Activated naive CD4-positive, alpha-beta T cell treated with anti-CD3 and anti-CD28 coated beads, Interleukin-2, amount 10 ng/mL, durations not matched to agents 7 days and 5 days (primary cell): Measurements from ENCODE around the gene RNF114.
"Not testable (repeated sequence)": the region's sequence is repeated elsewhere in the genome, so short reads cannot be mapped to it uniquely, and the experiment has no call there.

Experiments used
- CTCF ChIA-PET: fragments of 350-600 bp; sonication (Branson Sonifier 250); formaldehyde crosslinking; loops from one replicate; lab custom pipeline; 2021; ENCODE audit warnings: antibody characterized with exemption; lab: Charles Lee
- DNase-seq: peaks from one replicate; pipeline ENCODE4 v3.0.0-alpha.2; 2020
- H3K27ac Mint-ChIP-seq: one replicate; pipeline ENCODE4 v1.8.0; 2021; ENCODE audit warnings: mild to moderate bottlenecking, moderate library complexity, mixed read lengths
- H3K27me3 Mint-ChIP-seq: one replicate; pipeline ENCODE4 v1.8.0; 2021; ENCODE audit warnings: mild to moderate bottlenecking, mixed read lengths
- H3K36me3 Mint-ChIP-seq: one replicate; pipeline ENCODE4 v1.8.0; 2021; ENCODE audit warnings: mixed read lengths
- H3K4me1 Mint-ChIP-seq: one replicate; pipeline ENCODE4 v1.8.0; 2021; ENCODE audit warnings: mixed read lengths
- H3K4me3 Mint-ChIP-seq: one replicate; pipeline ENCODE4 v1.8.0; 2021; ENCODE audit warnings: mild to moderate bottlenecking, moderate library complexity, mixed read lengths
- H3K9me3 Mint-ChIP-seq: one replicate; pipeline ENCODE4 v1.8.0; 2021; ENCODE audit warnings: mixed read lengths

The RNF114 gene

DNA sequence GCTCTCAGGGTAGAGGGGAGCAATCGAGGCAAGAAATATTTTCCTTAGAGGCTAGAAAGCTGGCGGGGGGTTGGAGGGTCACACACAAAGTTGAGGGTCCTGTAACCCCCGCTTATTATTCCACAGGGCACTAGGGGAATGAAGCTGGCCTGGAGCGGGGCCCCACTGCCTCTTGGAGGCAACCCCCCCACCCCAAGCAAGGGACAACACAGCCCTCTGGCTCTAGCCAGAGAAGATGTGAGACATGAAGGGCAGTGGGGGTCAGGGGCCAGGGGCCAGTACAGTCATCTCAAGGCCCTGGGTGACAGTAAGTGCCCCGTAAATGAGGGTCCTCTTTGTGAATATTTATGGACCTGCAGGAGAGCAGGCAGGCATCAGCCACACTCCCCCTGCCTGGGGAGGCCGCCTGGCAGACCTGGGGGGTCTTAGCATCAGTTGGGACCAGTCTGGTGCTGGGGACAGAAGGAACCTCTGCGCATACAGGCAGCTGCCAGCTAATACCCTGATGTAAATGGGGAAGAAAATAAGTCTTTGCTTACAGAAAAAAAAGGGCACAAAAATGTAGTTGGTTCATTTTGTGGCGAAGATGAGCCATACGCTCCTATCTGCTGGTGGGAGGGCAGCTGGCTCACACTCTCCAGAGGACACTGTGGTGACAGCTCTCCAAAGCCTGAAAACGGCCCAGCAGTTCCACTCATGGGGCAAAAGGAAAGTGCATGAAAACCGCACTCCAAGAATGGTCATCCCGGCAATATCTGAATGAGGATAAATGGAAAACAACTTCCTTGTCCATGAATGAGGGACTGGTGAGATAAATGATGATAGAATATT lies 42.7 kb upstream of the RNF114 start:
- CTCF ChIA-PET = interaction anchor here (1.3 to 1.6 kb wide), 2 partner anchors 48 to 281 kb away, joined by 4 read pairs; no protein-coding TSS in a partner anchor
- Mint-ChIP-seq H3K4me1 (peaks cover 17% of the 10 kb centered on the region), H3K36me3 (peaks cover 11% of the 10 kb centered on the region), H3K9me3 (no peaks in the 10 kb centered on the region), H3K27ac (peak overlapping the region; percentile 11), H3K27me3 (no peaks in the 10 kb centered on the region), H3K4me3 (no peak overlapping the region)
- DNase-seq = no peak

DNA sequence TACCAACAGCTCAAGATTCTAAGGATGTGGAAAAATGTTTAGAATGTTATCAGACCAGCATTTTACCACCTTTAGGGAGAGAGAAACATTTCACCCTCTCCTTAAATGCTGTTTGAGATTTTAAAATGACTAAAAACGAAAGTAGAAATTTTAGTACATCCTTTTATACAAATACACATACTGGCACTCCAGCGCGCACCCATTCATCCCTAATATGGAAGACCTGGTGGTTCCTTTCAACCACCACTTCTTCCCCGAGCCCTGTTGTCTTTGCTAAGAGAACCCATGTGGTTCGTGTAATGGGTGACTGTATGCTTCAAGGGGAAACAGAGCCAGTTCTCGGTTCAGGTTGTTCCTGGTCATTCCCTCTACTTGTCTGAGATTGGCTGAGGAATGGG lies 42.1 kb upstream of the RNF114 start:
- Mint-ChIP-seq H3K27ac (peak overlapping the region; percentile 0), H3K9me3 (no peaks in the 10 kb centered on the region), H3K4me1 (peaks cover 17% of the 10 kb centered on the region), H3K4me3 (no peak overlapping the region), H3K27me3 (no peaks in the 10 kb centered on the region), H3K36me3 (peaks cover 6% of the 10 kb centered on the region)
- CTCF ChIA-PET = interaction anchor here (1.3 to 1.6 kb wide), 2 partner anchors 48 to 282 kb away, joined by 4 read pairs; no protein-coding TSS in a partner anchor
- DNase-seq = no peak

DNA sequence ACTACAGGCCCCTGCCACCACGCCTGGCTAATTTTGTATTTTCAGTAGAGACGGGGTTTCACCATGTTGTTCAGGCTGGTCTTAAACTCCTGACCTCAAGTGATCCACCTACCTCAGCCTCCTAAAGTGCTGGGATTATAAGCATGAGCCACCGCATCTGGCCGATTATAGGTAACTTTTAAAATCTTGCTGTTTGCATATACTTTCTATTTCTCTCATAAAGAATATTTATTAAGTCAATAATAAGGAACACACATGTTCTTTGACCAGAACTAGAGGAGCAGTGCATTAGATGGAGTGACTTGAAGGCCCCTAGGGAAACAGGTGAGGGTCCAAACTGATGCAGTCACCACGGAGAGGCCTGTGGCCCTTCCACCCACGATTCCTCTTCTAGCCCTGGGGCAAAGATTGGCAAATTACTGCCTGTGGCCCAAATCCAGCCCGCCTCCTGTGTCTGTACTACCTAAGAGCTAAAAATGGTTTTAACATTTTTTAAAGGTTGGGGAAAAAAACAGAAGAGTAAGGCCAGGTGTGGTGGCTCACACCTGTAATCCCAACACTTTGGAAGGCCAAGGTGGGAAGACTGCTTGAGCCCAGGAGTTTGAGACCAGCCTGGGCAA lies 40.6 kb upstream of the RNF114 start:
- CTCF ChIA-PET, DNase-seq, H3K9me3 Mint-ChIP-seq, H3K27ac Mint-ChIP-seq, H3K36me3 Mint-ChIP-seq, H3K27me3 Mint-ChIP-seq, H3K4me3 Mint-ChIP-seq: not testable (repeated sequence)
- peaks cover 17% of the 10 kb centered on the region for H3K4me1 Mint-ChIP-seq

DNA sequence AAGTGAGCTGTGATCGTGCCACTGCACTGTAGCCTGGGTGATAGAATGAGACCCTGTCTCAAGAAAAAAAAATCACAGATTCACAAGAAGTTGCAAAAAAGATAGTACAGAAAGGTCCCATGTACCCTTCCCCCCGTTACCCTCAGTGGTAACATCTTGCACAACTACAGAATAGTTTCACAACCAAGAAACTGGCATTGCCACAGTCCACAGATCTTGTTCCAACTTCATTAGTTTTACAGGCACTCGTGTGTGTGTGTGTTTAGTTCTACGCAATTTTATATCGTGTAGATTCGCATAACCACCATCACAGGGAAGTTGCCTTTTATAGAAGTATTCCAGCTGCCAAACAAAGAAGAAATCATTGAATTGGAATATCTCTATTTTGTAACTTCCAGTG lies 40.0 kb upstream of the RNF114 start:
- Mint-ChIP-seq H3K27me3 (no peaks in the 10 kb centered on the region), H3K36me3 (no peaks in the 10 kb centered on the region), H3K27ac (no peak overlapping the region), H3K9me3 (no peaks in the 10 kb centered on the region), H3K4me1 (peaks cover 17% of the 10 kb centered on the region), H3K4me3 (no peak overlapping the region)
- CTCF ChIA-PET = interaction anchor here (0.9 to 1.4 kb wide), 3 partner anchors 9 to 288 kb away, joined by 3 read pairs; no protein-coding TSS in a partner anchor
- no peak for DNase-seq

DNA sequence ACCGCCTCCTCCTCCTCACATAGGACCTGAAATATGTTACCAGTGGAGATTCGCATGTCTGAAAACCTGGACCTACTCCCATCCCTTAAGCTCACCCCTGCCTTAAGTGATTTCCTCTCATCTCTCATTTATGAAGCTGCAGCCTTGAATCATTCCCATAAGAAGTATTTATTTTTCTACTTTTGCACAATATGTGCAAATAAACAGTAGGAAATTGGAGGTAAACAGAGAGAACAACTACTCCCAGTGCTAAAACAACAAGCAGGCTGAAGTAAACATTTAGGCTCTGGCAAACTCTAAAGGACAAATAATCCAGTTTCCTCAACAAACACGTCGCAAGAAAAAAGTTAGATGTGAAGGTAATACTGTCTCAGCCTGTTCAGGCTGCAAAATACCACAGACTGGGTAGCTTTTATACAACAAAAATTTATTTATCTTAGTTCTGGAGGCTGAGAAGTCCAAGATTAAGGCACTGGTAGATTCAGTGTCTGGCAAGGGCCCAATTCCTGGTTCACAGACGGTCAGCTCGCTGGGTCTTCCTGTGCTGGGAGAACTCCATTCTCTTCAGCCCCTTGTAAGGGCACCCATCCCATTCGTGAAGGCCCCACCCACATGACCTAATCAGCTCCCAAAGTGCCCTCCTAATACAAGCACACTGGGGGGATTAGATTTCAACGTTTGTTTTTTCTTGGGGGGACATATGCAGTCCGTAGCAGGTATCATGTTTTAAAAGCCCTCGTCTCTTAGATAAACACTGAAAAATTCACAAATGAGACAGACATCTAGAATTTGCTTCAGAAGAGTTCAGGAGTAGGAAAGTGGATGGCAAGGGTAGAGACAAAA lies 36.4 kb upstream of the RNF114 start:
- Mint-ChIP-seq H3K27ac (no peak overlapping the region), H3K36me3 (peaks cover 4% of the 10 kb centered on the region), H3K27me3 (no peaks in the 10 kb centered on the region), H3K4me1 (peaks cover 3% of the 10 kb centered on the region), H3K4me3 (no peak overlapping the region), H3K9me3 (no peaks in the 10 kb centered on the region)
- DNase-seq = no peak
- CTCF ChIA-PET = no interaction called here

DNA sequence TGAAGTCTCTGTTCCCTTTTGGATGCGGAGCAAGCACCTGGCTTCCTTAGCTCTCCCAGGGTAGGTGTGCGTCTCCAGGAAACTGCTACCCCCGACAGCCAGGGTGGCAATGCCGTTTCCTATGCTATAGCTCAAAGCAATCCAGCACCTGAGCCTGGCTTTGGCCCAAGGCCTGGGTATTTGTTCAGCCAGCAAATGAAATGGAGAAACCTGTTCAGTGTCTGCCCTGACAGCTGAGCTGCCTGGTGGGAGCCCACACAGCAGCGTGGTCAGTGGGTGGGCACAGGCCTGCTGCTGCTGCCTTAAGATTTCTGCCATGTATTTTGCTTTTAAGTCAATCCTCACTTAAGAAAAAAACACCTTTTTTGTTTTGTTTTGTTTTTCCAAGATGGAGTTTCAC lies 34.6 kb upstream of the RNF114 start:
- no peak overlapping the region for H3K27ac Mint-ChIP-seq
- H3K9me3 Mint-ChIP-seq = no peaks in the 10 kb centered on the region
- H3K36me3 Mint-ChIP-seq = peaks cover 11% of the 10 kb centered on the region
- CTCF ChIA-PET = interaction anchor here (0.9 to 1.4 kb wide), 3 partner anchors 12 to 14 kb away, joined by 3 to 4 read pairs (median 3); no protein-coding TSS in a partner anchor
- no peaks in the 10 kb centered on the region for H3K27me3 Mint-ChIP-seq
- no peak overlapping the region for H3K4me3 Mint-ChIP-seq
- no peak for DNase-seq
- peaks cover 3% of the 10 kb centered on the region for H3K4me1 Mint-ChIP-seq

DNA sequence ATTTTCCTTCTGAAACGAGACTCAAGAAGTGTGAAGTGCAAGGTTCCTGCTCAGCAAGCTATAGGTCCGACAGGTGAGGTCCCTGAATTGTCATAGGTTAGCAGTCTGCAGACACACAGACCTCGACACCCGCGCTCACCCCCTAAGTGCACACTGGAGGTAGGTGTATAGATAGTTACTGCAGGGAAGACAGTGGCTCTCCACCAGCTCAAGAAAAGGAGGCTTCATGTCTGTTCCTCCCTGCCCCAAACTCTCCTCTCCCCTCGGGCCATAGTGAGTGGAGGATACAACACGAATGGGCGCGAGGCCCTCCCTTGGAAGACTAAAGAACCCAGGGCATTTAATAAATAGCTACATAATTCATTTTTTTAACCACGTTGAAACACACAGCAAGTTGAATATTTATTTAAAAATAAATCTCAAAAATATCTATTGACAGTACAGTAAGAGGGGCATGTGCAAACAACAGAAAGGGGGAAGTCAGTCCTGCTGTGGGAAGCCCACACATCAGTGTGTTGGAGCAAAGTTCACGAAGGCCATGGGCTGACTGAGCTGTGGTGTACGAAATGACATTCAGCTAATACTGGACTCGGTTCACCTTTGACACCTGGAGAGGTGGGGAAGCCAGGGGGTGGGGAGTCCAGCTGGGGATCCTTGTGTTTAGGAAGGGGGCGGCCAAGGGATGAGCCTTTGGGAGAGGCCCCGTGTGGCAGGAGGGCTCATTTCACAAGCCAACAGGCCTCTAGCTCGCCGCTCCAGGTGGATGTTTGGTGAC lies 31.6 kb upstream of the RNF114 start:
- Mint-ChIP-seq H3K36me3 (peaks cover 20% of the 10 kb centered on the region), H3K4me1 (peaks cover 3% of the 10 kb centered on the region), H3K27me3 (no peaks in the 10 kb centered on the region), H3K9me3 (no peaks in the 10 kb centered on the region), H3K27ac (no peak overlapping the region), H3K4me3 (no peak overlapping the region)
- no peak for DNase-seq
- CTCF ChIA-PET = interaction anchor here (0.9 to 1.7 kb wide), 3 partner anchors 9 to 399 kb away, joined by 3 to 5 read pairs (median 3); no protein-coding TSS in a partner anchor

DNA sequence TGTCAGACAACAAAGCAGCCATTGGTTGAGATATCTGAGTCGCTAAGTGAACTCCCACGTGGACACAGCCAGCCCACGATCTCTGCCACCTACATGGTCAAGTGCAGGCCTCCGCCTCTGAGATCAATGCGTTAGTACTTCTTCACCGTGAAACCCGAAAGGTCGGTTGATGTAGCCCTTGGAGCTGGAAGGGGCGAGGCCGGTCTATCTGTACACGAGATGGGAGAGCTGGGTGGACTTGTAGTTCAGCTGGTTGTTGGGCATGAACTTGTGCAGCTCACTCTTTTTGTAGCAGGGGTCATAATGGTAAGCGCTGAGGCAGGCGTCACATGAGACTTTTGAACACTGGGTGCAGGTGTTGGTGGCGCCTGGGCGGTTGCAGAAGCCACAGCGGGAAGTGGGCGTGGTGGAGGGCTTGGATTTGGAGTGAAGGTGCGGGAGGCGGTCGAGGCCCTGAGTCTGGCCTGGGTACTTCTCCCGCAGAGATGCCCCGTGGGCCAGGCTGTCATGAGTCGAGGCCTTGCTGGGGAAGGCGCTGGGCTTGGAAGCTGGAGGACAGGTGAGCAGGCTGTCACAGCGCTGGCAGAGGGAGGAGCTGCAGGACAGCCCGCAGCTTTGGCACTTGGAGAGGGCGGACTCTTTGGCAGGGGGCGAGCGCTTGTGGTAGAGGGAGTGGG lies 30.6 kb upstream of the RNF114 start:
- peak overlapping the region; percentile 64 for H3K27ac Mint-ChIP-seq
- H3K4me3 Mint-ChIP-seq = no peak overlapping the region
- CTCF ChIA-PET = interaction anchor here (0.9 kb wide), 1 partner anchor 8 kb away, joined by 3 read pairs; no protein-coding TSS in a partner anchor

DNA sequence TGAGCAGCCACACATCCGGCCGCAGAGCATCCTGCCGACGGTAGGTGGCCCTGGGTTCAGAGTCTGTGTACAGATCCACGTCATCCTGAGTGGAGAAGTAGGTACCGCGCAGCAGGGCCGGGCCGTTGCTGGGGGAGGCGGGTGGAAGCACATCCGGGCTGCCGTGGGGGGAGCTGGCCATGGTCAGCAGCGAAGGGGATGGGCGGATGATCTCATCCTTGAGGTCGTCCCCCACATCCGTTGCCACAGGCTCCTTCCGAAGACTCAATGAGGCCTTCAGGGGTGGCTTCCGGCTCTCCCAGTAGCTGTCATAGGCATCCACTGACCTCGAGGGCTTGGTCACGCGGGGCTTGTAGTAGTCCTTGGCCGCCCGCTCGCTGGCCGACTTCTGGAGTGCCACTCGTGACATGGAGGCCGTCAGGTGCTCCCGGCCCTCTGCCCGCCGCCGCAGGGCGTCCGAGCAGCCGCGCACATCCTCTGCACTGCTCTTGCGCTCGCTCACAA lies 30.0 kb upstream of the RNF114 start:
- no peak overlapping the region for H3K27ac Mint-ChIP-seq
- CTCF ChIA-PET = interaction anchor here (1.1 kb wide), 1 partner anchor 61 kb away, joined by 3 read pairs; no protein-coding TSS in a partner anchor
- H3K4me1 Mint-ChIP-seq = peaks cover 3% of the 10 kb centered on the region
- H3K36me3 Mint-ChIP-seq = peaks cover 21% of the 10 kb centered on the region
- H3K9me3 Mint-ChIP-seq = no peaks in the 10 kb centered on the region
- DNase-seq = no peak
- H3K27me3 Mint-ChIP-seq = no peaks in the 10 kb centered on the region
- no peak overlapping the region for H3K4me3 Mint-ChIP-seq

More for the DNA sequence above, 30.6 kb upstream of the RNF114 start:
- Mint-ChIP-seq H3K36me3 (peaks cover 21% of the 10 kb centered on the region), H3K9me3 (no peaks in the 10 kb centered on the region), H3K27me3 (no peaks in the 10 kb centered on the region), H3K4me1 (peaks cover 3% of the 10 kb centered on the region)
- DNase-seq = no peak

DNA sequence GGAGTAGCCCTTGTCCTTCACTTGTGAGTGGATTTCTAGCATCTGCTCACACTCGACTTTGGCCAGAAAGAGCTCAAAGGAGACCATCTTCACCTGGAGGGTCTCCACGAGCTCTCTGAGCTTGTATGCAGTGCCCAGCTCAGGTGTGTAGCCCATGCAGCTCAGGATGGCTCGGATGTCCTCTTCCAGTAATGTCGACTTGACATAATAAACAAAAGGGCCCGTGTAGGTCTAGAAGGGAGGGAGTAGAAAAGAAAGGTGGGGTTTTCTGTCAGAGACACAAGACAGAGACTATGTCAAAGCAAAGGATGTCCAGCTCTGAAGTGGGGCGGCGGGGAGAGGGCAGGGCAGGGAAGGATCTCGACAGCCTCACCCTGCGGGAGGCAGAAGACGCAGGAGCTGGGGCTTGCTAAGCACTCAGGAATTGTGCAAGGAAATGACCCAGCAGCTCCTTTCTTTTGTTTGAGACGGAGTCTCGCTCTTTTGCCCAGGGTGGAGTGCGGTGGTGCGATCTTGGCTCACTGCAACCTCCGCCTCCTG lies 29.5 kb upstream of the RNF114 start:
- DNase-seq = no peak
- Mint-ChIP-seq H3K27ac (no peak overlapping the region), H3K4me1 (peaks cover 3% of the 10 kb centered on the region), H3K4me3 (no peak overlapping the region), H3K27me3 (no peaks in the 10 kb centered on the region), H3K36me3 (peaks cover 21% of the 10 kb centered on the region), H3K9me3 (no peaks in the 10 kb centered on the region)
- CTCF ChIA-PET = interaction anchor here (1.1 kb wide), 1 partner anchor 61 kb away, joined by 3 read pairs; no protein-coding TSS in a partner anchor

DNA sequence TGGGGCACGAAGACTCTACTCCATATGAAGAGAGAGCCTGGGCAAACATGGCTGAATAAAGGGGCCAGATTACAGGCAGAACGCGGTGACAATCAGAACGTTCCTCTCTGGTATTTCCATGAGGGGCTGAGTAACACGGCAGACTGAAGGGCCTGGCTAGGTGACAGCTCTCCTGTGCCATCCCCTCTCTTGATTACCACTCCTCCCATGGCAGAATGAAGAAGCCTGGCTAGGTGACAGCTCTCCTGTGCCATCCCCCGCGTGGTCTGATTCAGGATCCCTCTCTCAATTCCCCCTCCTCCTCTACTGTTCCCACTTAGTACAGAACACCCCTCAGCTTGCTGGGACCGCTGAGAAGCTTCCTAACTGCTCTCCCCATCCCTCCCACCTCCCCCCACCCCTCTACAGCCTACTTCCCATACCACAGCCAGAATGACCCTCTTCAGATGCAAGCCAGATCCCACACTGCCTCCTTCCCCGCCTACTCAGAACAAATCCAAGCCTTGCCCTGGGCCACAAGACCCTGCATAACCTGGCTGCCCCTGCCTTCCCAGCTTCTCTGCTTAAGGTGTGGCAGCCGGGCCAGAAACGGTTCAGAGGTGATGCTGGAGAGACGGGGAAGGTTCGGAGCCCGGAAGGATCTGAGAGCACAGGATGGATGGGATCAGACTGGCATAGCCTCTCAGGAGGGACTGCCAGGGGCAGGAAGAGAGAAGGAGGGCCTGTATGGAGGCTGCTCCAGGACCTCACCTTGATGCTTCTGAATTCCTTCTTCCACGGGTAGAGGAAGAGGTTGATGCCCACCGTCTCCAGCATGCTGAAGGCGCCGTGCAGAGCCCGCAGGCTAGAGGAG lies 28.6 kb upstream of the RNF114 start:
- Mint-ChIP-seq H3K4me1 (peaks cover 6% of the 10 kb centered on the region), H3K27ac (no peak overlapping the region), H3K27me3 (no peaks in the 10 kb centered on the region), H3K9me3 (no peaks in the 10 kb centered on the region), H3K36me3 (peaks cover 21% of the 10 kb centered on the region), H3K4me3 (no peak overlapping the region)
- no peak for DNase-seq
- CTCF ChIA-PET = interaction anchor here (0.5 kb wide), 1 partner anchor 178 kb away, joined by 3 read pairs; no protein-coding TSS in a partner anchor

DNA sequence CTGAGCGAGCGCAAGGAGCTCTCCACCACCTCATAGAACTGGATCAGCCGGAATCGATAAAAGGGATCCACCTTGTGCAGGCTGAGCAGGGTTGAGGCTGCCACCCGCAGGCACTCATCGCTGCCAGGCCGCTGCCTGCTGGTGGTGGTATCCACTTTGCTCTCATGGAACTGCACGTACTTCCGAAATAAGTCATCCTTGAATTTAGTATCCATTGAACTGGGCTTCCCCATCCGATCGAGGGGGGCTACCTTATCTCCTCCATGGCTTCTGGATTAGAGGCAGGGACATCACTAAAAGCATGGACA lies 28.0 kb upstream of the RNF114 start:
- DNase-seq = no peak
- no peak overlapping the region for H3K4me3 Mint-ChIP-seq
- no peaks in the 10 kb centered on the region for H3K9me3 Mint-ChIP-seq
- H3K4me1 Mint-ChIP-seq = peaks cover 8% of the 10 kb centered on the region
- H3K36me3 Mint-ChIP-seq = peaks cover 21% of the 10 kb centered on the region
- no peak overlapping the region for H3K27ac Mint-ChIP-seq
- H3K27me3 Mint-ChIP-seq = no peaks in the 10 kb centered on the region
- CTCF ChIA-PET = no interaction called here
